ENCODE data around the gene F10. TPM values are rescaled to one million over a fixed set of nuclear protein-coding genes. Genes with fewer than 3 reads are reported as not detected.

Gene F10
- total and polyA plus RNA-seq, 2 donors (not counting 3 experiments of a cell fraction or from before 2014, with no cell fraction given), result 0.25 TPM; not detected in 1

GRCh38 chr13:113090806-113091205, 31.8 kb upstream of the F10 start:
- DNase-seq (ENCODE audit: low read depth, low spot score), result no peak
- Histone ChIP-seq H3K79me2 (ENCODE audit: control insufficient read depth, insufficient read depth, low read length) (no peaks in the 10 kb centered on the region), H3K36me3 (ENCODE audit: control insufficient read depth in 2 of 2, extremely low read depth in 1 of 2, insufficient read depth in 2 of 2, low read length in 2 of 2) (no peaks in the 10 kb centered on the region), H2AFZ (ENCODE audit: low read depth, low read length) (no peak overlapping the region), H3K27ac (ENCODE audit: insufficient read depth, low read depth, low read length) (no peak overlapping the region), H3K9me3 (replicated peaks; ENCODE audit: control insufficient read depth, insufficient read depth, low read length) (no peaks in the 10 kb centered on the region), H3K9ac (replicated peaks; ENCODE audit: extremely low read depth, insufficient read depth, low read length) (no peak overlapping the region), H3K9me1 (replicated peaks; ENCODE audit: control insufficient read depth, extremely low read depth, insufficient read depth, low read length) (no peaks in the 10 kb centered on the region), H3K4me2 (ENCODE audit: insufficient read depth, low read length) (no peak overlapping the region), H3K4me3 (replicated peaks in 1 of 3; ENCODE audit: insufficient read depth in 1 of 3, low read depth in 1 of 3, low read length in 3 of 3) (no peak overlapping the region), H3K27me3 (ENCODE audit: control insufficient read depth in 2 of 2, insufficient read depth in 2 of 2, low read length in 2 of 2) (no peaks in the 10 kb centered on the region), H3K4me1 (ENCODE audit: control insufficient read depth, extremely low read depth, insufficient read depth, low read length) (no peaks in the 10 kb centered on the region), H4K20me1 (replicated peaks; ENCODE audit: control insufficient read depth, extremely low read depth, insufficient read depth, low read length) (no peaks in the 10 kb centered on the region)
- ChIA-PET POLR2A (no interaction called here), CTCF (no interaction called here)
- no TSS peak for BruUV-seq (replicated peaks)
- FAIRE-seq, result no peak
- TF ChIP-seq MYC (IDR thresholded peaks at IDR 0.05; ENCODE audit: low read depth, low read length), result no peak
- no peak for TF ChIP-seq EZH2 (IDR thresholded peaks at IDR 0.05; ENCODE audit: borderline replicate concordance, low read depth, low read length, severe bottlenecking)
- no peak for TF ChIP-seq POLR2A (IDR thresholded peaks at IDR 0.05; ENCODE audit: low read depth, low read length)
- TF ChIP-seq POLR2AphosphoS5 (IDR thresholded peaks at IDR 0.05; ENCODE audit: insufficient read depth, low read depth, low read length), result no peak
- TF ChIP-seq GATA2 (IDR thresholded peaks at IDR 0.05; ENCODE audit: insufficient read depth, insufficient read length, low read depth, low read length), result no peak
- TF ChIP-seq MAX (IDR thresholded peaks at IDR 0.05; ENCODE audit: insufficient read depth, insufficient read length), result no peak
- no peak for TF ChIP-seq CTCF (IDR thresholded peaks at IDR 0.05; ENCODE audit: extremely low read depth in 1 of 2, insufficient read depth in 1 of 2, low read depth in 1 of 2, low read length in 2 of 2)
- no peak for TF ChIP-seq JUN (IDR thresholded peaks at IDR 0.05; ENCODE audit: borderline replicate concordance, insufficient read depth, insufficient read length, low read depth)
- TF ChIP-seq FOS (IDR thresholded peaks at IDR 0.05; ENCODE audit: borderline replicate concordance, insufficient read depth, low read length), result no peak
- dilution Hi-C loops (cut with MboI; ENCODE audit: extremely low pct_ligation_motif_present, low sequenced_read_pairs), result no loop called here
- intact Hi-C loops (cut with micrococcal nuclease), result no loop called here

Data from endothelial cell of umbilical vein (primary cell).